MM.1S (cell line): ENCODE data around the gene KCNQ1.

ENCODE experiments used
- CTCF ChIP-seq: fragments of 300-600 bp; sonication (generic); IDR thresholded peaks from 2 replicates; pipeline ENCODE4 v1.5.1; 2016; ENCODE audit warnings: antibody characterized with exemption, low read length, mixed read lengths
- EZH2 ChIP-seq: fragments of 300-600 bp; sonication (generic); optimal IDR thresholded peaks from 2 replicates; pipeline ENCODE3; 2017; ENCODE audit warnings: low read depth, mild to moderate bottlenecking, antibody characterized with exemption, low read length, mixed read lengths
- EZH2phosphoT487 ChIP-seq: fragments of 300-600 bp; sonication (generic); IDR thresholded peaks from 2 replicates; pipeline ENCODE4 v1.6.1; 2018; ENCODE audit warnings: antibody characterized with exemption, low read length

- no peak for TF ChIP-seq CTCF
- TF ChIP-seq EZH2phosphoT487: no peak
- TF ChIP-seq EZH2: no peak
Observed at GRCh38 chr11:2527621-2528291, 82.9 kb downstream of the KCNQ1 start.
